Colonic mucosa (tissue), 4 donors: ENCODE data around the gene RIMBP2. TPM values are rescaled to one million over a fixed set of nuclear protein-coding genes. Genes with fewer than 3 reads are reported as not detected.

ENCODE experiments used
- DNase-seq: peaks from one replicate; pipeline ENCODE4 v3.0.0-alpha.2; 2020
- H3K27ac ChIP-seq: fragments of 200-600 bp; one replicate; pipeline ENCODE4 v1.8.0; 2021
- H3K27me3 ChIP-seq: fragments of 200-600 bp; one replicate; pipeline ENCODE4 v1.8.0; 2021
- H3K36me3 ChIP-seq: fragments of 200-600 bp; one replicate; pipeline ENCODE4 v1.8.0; 2021
- H3K4me1 ChIP-seq: fragments of 200-600 bp; one replicate; pipeline ENCODE4 v1.8.0; 2021; ENCODE audit warnings: mild to moderate bottlenecking
- H3K4me3 ChIP-seq: fragments of 200-600 bp; one replicate; pipeline ENCODE4 v1.8.0; 2021
- H3K9ac ChIP-seq, 2 donors: one replicate each; pipeline ENCODE4 v1.7.0; 2013; ENCODE audit warnings: control low read depth in 2 of 2, low read depth in 2 of 2, low read length in 2 of 2
- H3K9me3 ChIP-seq: fragments of 200-600 bp; one replicate; pipeline ENCODE4 v1.8.0; 2021
- intact Hi-C: fragments of 100-400 bp; cut with DNase I; formaldehyde crosslinking; loops from one replicate; pipeline ENCODE4 v1.14.1; 2022
- total RNA-seq, 2 donors: library from RNA; stranded (reverse); fragmentation: NEBNext Ultra II Directional in 1 of 2; extraction: Animal tissue kit (Norgen Biotek cat#: 25700) in 1 of 2; gene quantifications; one replicate each; pipeline ENCODE4 v1.2.1, GENCODE V29; 2021
- TF ChIP-seq, protein P1 (sequence below): fragments of 200-600 bp; IDR thresholded peaks from one replicate; pipeline ENCODE4 v1.8.0; 2022; ENCODE audit warnings: antibody characterized with exemption, mild to moderate bottlenecking
- donor health status: healthy.
- donor health status: DM: no; HTN: no; CAD: no.
- donor health status: DM: no; HTN: no; CAD: no.

The RIMBP2 gene
- total RNA-seq, 2 donors from 2014 or later: 4.8 to 5.6 TPM

DNA sequence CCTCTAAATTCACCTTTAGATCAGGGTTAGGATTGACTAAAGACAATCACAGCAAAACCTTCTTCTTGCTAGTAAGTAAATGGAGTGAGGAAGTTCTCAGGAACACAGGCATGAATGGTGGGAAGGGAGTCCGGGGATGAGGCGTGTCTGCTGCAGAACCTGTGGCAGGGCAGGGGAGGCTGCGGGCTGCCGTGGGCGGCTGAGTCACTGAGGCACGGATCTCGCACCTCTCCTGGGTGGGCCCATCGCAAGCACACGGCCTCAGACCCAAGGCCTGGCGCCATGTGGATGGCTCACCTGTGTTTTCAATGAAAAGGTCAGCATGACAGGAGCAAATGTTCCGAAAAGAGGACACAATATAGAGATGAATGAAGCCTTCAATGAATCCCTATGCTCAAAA is 293.0 kb downstream of the RIMBP2 start:
- no peaks in the 10 kb centered on the region for H3K4me1 ChIP-seq
- H3K36me3 ChIP-seq: no peaks in the 10 kb centered on the region
- H3K9ac ChIP-seq: no peak overlapping the region
- no peaks in the 10 kb centered on the region for H3K27me3 ChIP-seq
- H3K9me3 ChIP-seq: no peaks in the 10 kb centered on the region
- TF ChIP-seq, protein P1, sequence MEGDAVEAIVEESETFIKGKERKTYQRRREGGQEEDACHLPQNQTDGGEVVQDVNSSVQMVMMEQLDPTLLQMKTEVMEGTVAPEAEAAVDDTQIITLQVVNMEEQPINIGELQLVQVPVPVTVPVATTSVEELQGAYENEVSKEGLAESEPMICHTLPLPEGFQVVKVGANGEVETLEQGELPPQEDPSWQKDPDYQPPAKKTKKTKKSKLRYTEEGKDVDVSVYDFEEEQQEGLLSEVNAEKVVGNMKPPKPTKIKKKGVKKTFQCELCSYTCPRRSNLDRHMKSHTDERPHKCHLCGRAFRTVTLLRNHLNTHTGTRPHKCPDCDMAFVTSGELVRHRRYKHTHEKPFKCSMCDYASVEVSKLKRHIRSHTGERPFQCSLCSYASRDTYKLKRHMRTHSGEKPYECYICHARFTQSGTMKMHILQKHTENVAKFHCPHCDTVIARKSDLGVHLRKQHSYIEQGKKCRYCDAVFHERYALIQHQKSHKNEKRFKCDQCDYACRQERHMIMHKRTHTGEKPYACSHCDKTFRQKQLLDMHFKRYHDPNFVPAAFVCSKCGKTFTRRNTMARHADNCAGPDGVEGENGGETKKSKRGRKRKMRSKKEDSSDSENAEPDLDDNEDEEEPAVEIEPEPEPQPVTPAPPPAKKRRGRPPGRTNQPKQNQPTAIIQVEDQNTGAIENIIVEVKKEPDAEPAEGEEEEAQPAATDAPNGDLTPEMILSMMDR: no peak
- intact Hi-C loops: no loop called here
- DNase-seq: no peak
- no peak overlapping the region for H3K27ac ChIP-seq
- H3K4me3 ChIP-seq: no peak overlapping the region

DNA sequence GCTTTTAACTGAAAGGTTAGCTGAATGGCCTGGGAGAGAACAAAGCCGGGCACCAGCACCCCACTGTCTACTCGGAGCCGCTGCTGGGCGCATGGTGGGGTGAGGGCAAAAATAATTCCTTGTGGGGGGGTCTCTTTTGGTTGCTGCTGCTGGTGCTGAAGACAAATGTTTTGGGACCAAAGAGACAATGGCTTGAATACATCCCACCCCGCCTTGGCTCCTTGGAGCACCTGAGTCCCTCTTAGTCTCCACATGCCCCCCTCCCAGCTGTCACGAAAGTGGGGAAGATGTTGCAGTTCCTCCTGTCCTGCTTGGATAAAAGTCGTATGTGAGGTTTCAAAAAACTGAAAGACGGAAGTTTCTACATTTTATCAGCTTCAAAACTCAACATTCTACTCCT is 293.4 kb downstream of the RIMBP2 start:
- H3K9ac ChIP-seq: no peak overlapping the region
- H3K4me3 ChIP-seq: no peak overlapping the region
- TF ChIP-seq, protein P1: no peak
- no peaks in the 10 kb centered on the region for H3K9me3 ChIP-seq
- intact Hi-C loops: no loop called here
- no peaks in the 10 kb centered on the region for H3K4me1 ChIP-seq
- no peak overlapping the region for H3K27ac ChIP-seq
- DNase-seq: no peak
- no peaks in the 10 kb centered on the region for H3K27me3 ChIP-seq
- H3K36me3 ChIP-seq: no peaks in the 10 kb centered on the region

DNA sequence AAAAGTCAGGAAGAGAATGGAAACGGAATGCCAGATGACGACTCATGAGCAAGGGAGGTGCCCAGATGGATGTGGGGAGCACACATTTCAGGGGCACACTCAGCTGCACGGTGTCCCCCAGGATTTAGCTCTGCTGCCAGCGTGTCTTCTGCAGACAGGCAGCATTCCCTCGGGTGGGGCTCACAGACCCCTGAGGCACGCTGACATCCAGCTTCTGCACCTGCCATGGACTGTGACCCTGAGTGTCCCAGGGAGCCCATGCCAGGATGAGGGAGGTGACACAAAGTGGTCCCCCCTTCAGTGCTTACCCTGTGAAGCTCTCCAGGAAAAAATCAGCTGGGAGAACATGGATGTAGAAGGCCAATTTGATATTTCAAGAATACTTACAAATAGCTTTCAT is 294.2 kb downstream of the RIMBP2 start:
- TF ChIP-seq, protein P1: no peak
- Histone ChIP-seq H3K4me3 (no peak overlapping the region), H3K36me3 (no peaks in the 10 kb centered on the region), H3K4me1 (no peaks in the 10 kb centered on the region), H3K27me3 (no peaks in the 10 kb centered on the region), H3K9me3 (no peaks in the 10 kb centered on the region), H3K27ac (no peak overlapping the region), H3K9ac (no peak overlapping the region)
- no peak for DNase-seq
- intact Hi-C loops: no loop called here

DNA sequence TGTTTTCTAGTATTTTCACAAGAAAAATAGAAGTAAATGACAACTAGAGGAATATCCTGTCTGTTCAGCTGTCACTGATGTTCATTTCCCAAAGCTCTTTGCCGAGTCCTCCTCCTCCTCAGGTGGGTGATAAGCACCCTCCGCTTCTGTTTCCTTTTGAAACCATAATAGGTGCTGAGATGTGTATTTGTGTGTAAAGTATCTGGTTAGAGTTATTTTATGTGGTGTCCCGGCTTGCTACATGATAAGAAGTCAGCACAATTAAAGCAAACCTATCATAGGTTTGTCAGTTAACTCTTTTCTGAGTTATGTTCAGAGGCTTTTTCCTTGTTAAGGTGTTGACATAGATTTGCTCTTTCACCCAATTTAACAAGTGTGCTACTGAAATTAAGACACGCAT is 296.0 kb downstream of the RIMBP2 start:
- Histone ChIP-seq H3K27ac (no peak overlapping the region), H3K27me3 (no peaks in the 10 kb centered on the region), H3K36me3 (no peaks in the 10 kb centered on the region), H3K4me3 (no peak overlapping the region), H3K9ac (no peak overlapping the region), H3K4me1 (no peaks in the 10 kb centered on the region), H3K9me3 (no peaks in the 10 kb centered on the region)
- intact Hi-C loops: no loop called here
- TF ChIP-seq, protein P1: no peak
- DNase-seq: no peak

DNA sequence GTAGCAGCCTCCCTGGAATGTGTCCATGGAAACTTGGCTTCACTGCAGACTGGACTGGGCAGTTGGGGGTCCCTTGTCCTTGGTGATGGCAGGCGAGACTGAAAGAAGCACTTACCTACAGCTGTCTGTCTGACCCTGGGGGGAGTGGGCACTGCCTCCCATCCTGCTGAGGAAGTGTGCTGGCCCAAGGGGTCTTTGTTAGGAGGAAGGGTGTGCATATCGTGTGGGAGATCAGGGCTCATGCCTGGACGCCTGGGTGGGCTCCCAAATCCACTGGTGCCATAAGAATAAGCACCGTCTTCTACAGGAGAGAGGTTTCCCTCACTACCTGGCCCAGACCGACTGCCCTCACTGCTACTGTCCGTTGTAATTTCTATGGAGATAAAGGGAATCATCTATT is 297.0 kb downstream of the RIMBP2 start:
- H3K27ac ChIP-seq: no peak overlapping the region
- no peak overlapping the region for H3K9ac ChIP-seq
- intact Hi-C loops: no loop called here
- no peaks in the 10 kb centered on the region for H3K9me3 ChIP-seq
- no peaks in the 10 kb centered on the region for H3K36me3 ChIP-seq
- no peaks in the 10 kb centered on the region for H3K4me1 ChIP-seq
- TF ChIP-seq, protein P1: no peak
- H3K4me3 ChIP-seq: no peak overlapping the region
- H3K27me3 ChIP-seq: no peaks in the 10 kb centered on the region
- DNase-seq: no peak

DNA sequence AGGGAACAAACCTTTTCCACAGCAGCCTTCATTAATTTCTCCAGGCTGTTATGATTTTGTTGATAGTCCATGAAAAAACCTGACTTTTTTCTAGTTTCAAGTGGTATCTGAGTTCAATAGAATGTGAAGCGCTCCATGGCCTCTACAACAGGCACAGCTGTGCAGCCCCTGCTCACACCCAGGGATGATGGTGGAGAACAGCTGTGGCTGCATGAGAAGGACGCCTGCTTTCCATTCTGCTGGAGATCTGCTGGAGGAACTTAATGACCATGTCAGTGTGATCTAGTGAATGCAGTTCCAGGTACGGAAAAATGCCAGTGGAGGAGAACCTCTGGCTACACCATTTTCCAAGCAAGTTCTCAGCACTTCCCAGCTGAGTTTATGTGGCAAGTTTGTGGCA is 297.8 kb downstream of the RIMBP2 start:
- intact Hi-C loops: no loop called here

More for the DNA sequence above, 297.8 kb downstream of the RIMBP2 start:
- Histone ChIP-seq H3K9me3 (no peaks in the 10 kb centered on the region), H3K9ac (no peak overlapping the region), H3K27me3 (no peaks in the 10 kb centered on the region), H3K4me1 (no peaks in the 10 kb centered on the region), H3K36me3 (no peaks in the 10 kb centered on the region), H3K4me3 (no peak overlapping the region), H3K27ac (no peak overlapping the region)
- TF ChIP-seq, protein P1: no peak
- no peak for DNase-seq
